ENCODE measurements around the gene WWOX. TPM values are rescaled to one million over a fixed set of nuclear protein-coding genes. Genes with fewer than 3 reads are reported as not detected.

WWOX gene
- total and polyA plus RNA-seq, 2 of the 13 experiments (the other 11 are each of a cell fraction or from before 2014, with no cell fraction given): 9.1 to 37.4 TPM

GRCh38 chr16:78619811-78620210 is 520.4 kb downstream of the WWOX start:
- no peaks in the 10 kb centered on the region for H4K20me1 ChIP-seq (ENCODE audit: insufficient read depth, low read length)
- H3K4me1 ChIP-seq (ENCODE audit: insufficient read depth, low read length): no peaks in the 10 kb centered on the region
- TF ChIP-seq CHCHD3 (CRISPR knock-in tag; IDR thresholded peaks at IDR 0.05): no peak
- WGBS (ENCODE audit: low lambda C conversion rate): 75% methylated on average over 3 of the region's 3 CpGs
- H3K9me3 ChIP-seq (ENCODE audit: low read length): peaks cover 8% of the 10 kb centered on the region
- H3K4me3 ChIP-seq (replicated peaks in 1 of 3; ENCODE audit: insufficient read depth in 1 of 3, low read depth in 2 of 3, low read length in 3 of 3): no peak overlapping the region
- no peak overlapping the region for H3K27ac ChIP-seq (ENCODE audit: extremely low read length, insufficient read depth, low read length)
- no peak overlapping the region for H2AFZ ChIP-seq (ENCODE audit: low read length)
- BruUV-seq (replicated peaks): no TSS peak
- no peak for FAIRE-seq
- in situ Hi-C loops (cut with HindIII; ENCODE audit: extremely low pct_ligation_motif_present, low pct_unique_long_range_greater_than_20kb) (no loop called here), intact Hi-C loops (cut with micrococcal nuclease; ENCODE audit: unreplicated experiment) (no loop called here)
- no peaks in the 10 kb centered on the region for H3K79me2 ChIP-seq (ENCODE audit: insufficient read depth, low read length)
- POLR2A ChIA-PET: no interaction called here
- no peak overlapping the region for H3K9ac ChIP-seq (ENCODE audit: insufficient read depth, low read depth, low read length)
- no peak for DNase-seq (ENCODE audit: low spot score)
- no peak overlapping the region for H3K4me2 ChIP-seq (ENCODE audit: low read depth, low read length)
- ATAC-seq: no peak
- no peaks in the 10 kb centered on the region for H3K36me3 ChIP-seq (replicated peaks in 1 of 2; ENCODE audit: control insufficient read depth in 1 of 2, insufficient read depth in 2 of 2, low read length in 2 of 2)
- CTCF ChIA-PET (ENCODE audit: low intra/inter-chr PET ratio, low total read pairs): no interaction called here
- no peaks in the 10 kb centered on the region for H3K27me3 ChIP-seq (ENCODE audit: control insufficient read depth in 1 of 2, insufficient read depth in 2 of 2, low read length in 2 of 2)

GRCh38 chr16:78620291-78620690 is 520.8 kb downstream of the WWOX start:
- ATAC-seq: no peak
- CTCF ChIA-PET (ENCODE audit: low intra/inter-chr PET ratio, low total read pairs): no interaction called here
- POLR2A ChIA-PET: no interaction called here
- in situ Hi-C loops (cut with HindIII; ENCODE audit: extremely low pct_ligation_motif_present, low pct_unique_long_range_greater_than_20kb): no loop called here
- BruUV-seq (replicated peaks): no TSS peak
- Histone ChIP-seq H3K27ac (ENCODE audit: extremely low read length, insufficient read depth, low read length) (no peak overlapping the region), H3K4me2 (ENCODE audit: low read depth, low read length) (no peak overlapping the region), H4K20me1 (ENCODE audit: insufficient read depth, low read length) (no peaks in the 10 kb centered on the region), H2AFZ (ENCODE audit: low read length) (no peak overlapping the region), H3K4me3 (replicated peaks in 1 of 3; ENCODE audit: insufficient read depth in 1 of 3, low read depth in 2 of 3, low read length in 3 of 3) (no peak overlapping the region), H3K9ac (ENCODE audit: insufficient read depth, low read depth, low read length) (no peak overlapping the region), H3K4me1 (ENCODE audit: insufficient read depth, low read length) (no peaks in the 10 kb centered on the region), H3K27me3 (ENCODE audit: control insufficient read depth in 1 of 2, insufficient read depth in 2 of 2, low read length in 2 of 2) (no peaks in the 10 kb centered on the region), H3K36me3 (replicated peaks in 1 of 2; ENCODE audit: control insufficient read depth in 1 of 2, insufficient read depth in 2 of 2, low read length in 2 of 2) (no peaks in the 10 kb centered on the region), H3K79me2 (ENCODE audit: insufficient read depth, low read length) (no peaks in the 10 kb centered on the region), H3K9me3 (ENCODE audit: low read length) (peaks cover 8% of the 10 kb centered on the region)
- DNase-seq (ENCODE audit: low spot score): no peak
- no peak for FAIRE-seq
- intact Hi-C loops (cut with micrococcal nuclease; ENCODE audit: unreplicated experiment): no loop called here
- WGBS (ENCODE audit: low lambda C conversion rate): 37% methylated on average over 2 of the region's 2 CpGs
- TF ChIP-seq MEIS1 (CRISPR knock-in tag; IDR thresholded peaks at IDR 0.05; ENCODE audit: borderline replicate concordance) (no peak), MED1 (CRISPR knock-in tag; IDR thresholded peaks at IDR 0.05) (no peak), ZNF619 (CRISPR knock-in tag; IDR thresholded peaks at IDR 0.05) (no peak), CEBPG (CRISPR knock-in tag; IDR thresholded peaks at IDR 0.05) (no peak), THRA (CRISPR knock-in tag; IDR thresholded peaks at IDR 0.05; ENCODE audit: borderline replicate concordance) (no peak), ATM (IDR thresholded peaks at IDR 0.05; ENCODE audit: borderline replicate concordance) (no peak), PCBP2 (optimal IDR thresholded peaks at IDR 0.05; ENCODE audit: low read depth, low read length, poor library complexity, severe bottlenecking) (no peak), KDM1A (CRISPR knock-in tag; IDR thresholded peaks at IDR 0.05) (no peak), ZNF615 (CRISPR knock-in tag; IDR thresholded peaks at IDR 0.05; ENCODE audit: borderline replicate concordance) (no peak), HNF4G (IDR thresholded peaks at IDR 0.05; ENCODE audit: borderline replicate concordance, low read depth, low read length) (no peak), HNF4G (CRISPR knock-in tag; IDR thresholded peaks at IDR 0.05; ENCODE audit: borderline replicate concordance, low read depth) (no peak), NCOR1 (IDR thresholded peaks at IDR 0.05; ENCODE audit: borderline replicate concordance, low read length) (no peak), ZNF343 (CRISPR knock-in tag; IDR thresholded peaks at IDR 0.05) (no peak)
